ENCODE measurements around the gene CFP. TPM values are rescaled to one million over a fixed set of nuclear protein-coding genes. Genes with fewer than 3 reads are reported as not detected.
A peak's percentile ranks its signal among the peaks of the same experiment; 100 is the strongest.

The CFP gene
- total RNA-seq, 1 experiment from 2014 or later: 0.74 TPM

DNA sequence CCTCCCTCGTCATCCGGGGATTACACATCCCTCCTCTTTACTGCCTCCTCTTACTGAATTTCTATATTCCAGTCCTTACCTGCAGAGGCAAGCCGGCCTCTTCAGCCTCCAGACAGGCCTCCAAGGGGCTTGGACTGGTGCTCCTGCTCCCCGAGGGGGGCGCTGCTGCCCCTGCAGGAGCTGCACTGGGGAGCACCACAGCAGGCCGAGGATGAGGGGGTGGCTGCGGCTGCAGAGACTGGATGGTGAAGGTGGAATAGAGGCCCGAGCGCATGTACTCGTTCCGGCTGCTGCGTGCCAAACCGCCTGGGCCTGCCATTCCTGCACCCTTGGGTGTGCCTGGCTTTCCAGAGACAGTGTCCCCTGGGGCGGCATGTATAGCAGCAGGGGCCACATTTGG lies 9.1 kb upstream of the CFP start:
- DNase-seq (ENCODE audit: low read depth): no peak

GRCh38 chrX:47637546-47638195 lies 7.9 kb upstream of the CFP start:
- DNase-seq (ENCODE audit: low read depth): no peak

DNA sequence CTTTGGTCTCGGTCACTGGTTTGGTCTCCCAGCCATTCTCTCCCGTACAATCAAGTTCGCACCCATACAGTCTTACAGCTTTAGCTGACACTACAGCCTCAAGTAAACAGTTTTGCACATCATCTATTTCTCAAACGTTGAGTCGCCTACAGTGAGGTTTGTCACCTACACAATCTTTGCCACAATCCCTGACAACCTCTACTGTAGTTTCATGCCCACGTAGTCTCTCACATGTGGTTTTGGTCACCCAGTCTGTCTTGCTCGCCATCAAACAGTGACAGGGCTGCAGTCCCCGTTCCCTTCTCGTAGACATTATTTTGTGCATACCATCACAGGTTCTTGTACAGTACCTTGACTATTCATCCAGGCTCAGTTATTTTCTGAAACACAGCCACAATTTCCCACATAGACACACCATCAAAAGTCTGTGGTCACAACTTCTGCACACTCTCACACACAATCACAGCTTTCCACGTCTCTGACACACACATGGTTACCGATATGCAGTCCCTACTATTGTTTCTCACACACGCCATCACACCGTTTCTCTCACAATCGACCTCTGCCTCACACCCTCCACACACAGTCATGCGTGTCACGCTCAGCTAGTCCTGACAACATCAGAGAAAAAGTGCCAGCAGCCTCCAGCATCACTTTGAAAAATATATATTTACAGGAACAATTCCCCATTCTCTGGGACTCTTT lies 5.3 kb upstream of the CFP start:
- DNase-seq (ENCODE audit: low read depth): no peak

DNA sequence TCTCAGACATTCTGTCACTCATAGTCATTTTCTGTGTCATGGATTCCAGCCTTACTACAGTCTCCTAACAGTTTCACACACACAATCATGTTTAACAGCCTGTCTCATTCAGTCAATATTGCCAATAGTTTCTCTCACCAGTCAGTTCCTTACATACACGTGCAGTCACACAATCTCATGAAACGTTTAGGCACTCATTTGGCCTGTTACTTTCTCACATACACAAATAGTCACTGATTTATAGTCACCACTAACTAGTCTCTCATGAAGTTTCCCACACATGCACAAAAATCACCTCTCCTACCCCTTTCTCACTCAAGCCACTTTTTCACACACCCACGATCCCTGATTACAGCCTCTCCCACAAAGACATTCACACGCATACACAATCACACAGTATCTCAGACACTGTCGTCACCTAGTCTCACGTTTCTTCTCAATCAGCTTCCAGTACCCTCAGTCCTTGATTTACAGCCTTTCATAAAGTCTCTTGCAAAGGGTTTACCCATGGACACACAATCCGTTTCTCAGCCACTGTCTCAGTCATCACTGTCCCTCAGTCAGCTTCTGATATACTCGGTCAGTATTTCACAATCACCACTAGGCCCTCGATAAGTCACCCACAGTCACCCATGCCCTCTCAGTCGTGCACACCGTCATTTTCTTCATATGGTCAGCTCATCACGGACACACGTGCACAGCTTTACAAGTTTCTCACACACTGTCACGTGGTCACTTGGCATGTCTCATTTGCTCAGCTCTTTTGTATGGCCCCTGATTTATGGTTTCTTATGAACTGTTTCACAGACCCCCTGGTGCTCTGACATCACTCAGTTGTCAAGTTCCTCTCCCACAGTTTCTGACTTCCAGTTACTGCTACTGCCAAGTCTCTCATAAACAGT lies 4.2 kb upstream of the CFP start:
- DNase-seq (ENCODE audit: low read depth): no peak

DNA sequence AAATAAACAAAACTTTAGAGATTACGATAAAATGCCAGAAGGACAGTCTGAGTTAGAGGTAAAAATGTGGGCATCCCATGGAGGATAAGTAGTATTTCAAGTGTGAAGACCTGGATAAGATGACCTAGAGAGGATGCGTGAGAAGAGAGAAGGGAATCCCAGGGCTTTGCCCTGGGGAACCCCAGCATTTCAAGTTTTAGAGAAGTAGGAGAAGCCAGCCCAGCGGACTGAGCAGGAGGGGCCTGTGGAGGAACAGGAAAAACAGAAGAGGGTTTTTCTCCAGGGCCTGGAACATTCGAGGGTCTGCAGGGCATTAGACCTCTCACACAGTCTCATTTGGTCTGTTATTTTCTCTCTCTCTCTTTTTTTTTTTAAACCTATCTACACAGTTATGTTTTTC lies 2.9 kb upstream of the CFP start:
- no peak for DNase-seq (ENCODE audit: low read depth)

GRCh38 chrX:47631676-47632075 lies 1.9 kb upstream of the CFP start:
- DNase-seq (ENCODE audit: low read depth): no peak

- DNase-seq (ENCODE audit: low read depth): no peak
These were observed 748 bp downstream of the CFP start for GRCh38 chrX:47628982-47629381.

DNA sequence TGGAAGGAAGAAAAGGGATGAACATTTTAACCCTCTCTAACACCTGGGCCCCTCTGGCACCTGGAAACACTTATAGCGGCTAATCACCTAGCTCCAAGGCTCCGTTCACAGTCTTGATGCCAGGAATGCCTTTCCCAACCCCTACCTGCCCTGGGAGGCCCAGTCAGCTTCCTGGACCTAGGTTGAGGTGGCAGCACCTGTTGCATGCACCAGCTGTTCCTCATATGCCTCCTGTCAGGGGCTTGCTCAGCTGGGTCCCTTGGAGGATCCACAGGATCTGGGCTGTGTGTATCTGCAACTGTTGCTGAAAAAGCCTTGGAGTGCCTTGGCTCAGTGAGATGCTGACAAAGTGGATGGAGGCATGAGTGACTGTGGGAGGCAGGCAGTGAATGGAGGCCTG lies 4.4 kb downstream of the CFP start:
- no peak for DNase-seq (ENCODE audit: low read depth)

- peak; percentile 71 for DNase-seq (ENCODE audit: low read depth)
These were observed 6.1 kb downstream of the CFP start for GRCh38 chrX:47623540-47624027.

- DNase-seq (ENCODE audit: low read depth): no peak
These were observed 7.9 kb downstream of the CFP start for GRCh38 chrX:47621851-47622250.

DNA sequence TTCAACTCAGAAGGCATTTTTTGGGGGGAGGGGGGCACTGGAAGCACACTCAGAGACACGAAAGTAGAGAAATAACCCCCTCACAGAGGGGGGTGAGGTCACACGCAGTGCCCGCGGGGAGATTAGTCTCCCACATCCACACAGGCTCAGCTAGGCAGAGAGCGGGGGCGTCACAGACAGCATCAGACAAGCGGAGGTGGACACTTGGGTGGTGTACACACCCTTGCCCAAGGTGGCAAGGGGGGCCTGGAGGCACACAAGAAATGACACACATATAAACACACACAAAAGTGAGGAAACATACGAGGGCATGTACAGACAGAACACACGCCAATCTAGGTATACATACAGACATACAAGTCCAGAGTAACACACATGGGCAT lies 9.4 kb downstream of the CFP start:
- DNase-seq (ENCODE audit: low read depth): no peak

DNA sequence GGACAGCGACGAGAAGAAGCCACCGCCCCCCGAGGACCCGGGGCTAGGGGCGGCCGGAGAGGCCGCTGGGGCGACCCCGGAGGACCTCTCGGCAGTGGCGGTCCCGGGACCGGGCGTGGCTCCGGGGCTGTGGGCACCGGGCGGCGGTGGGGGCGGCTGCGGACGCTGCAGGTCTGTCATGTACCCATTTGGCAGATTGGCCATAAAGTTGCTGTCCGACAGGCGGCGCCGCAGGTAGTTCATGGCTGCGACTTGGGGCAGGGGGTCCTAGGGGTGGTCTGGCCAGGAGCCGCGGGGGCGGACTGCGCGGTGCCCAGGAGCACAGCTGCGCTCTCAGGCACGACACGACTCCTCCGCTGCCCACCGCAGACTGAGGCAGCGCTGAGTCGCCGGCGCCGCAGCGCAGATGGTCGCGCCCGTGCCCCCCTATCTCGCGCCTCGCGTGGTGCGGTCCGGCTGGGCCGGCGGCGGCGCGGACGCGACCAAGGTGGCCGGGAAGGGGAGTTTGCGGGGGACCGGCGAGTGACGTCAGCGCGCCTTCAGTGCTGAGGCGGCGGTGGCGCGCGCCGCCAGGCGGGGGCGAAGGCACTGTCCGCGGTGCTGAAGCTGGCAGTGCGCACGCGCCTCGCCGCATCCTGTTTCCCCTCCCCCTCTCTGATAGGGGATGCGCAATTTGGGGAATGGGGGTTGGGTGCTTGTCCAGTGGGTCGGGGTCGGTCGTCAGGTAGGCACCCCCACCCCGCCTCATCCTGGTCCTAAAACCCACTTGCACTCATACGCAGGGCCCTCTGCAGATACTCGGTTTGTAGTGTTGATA lies 10.0 kb downstream of the CFP start, which contains the start of gene SYN1:
Gene SYN1 (minus strand): TSS at position 372 of the 817 bp plus-strand sequence. CDS start 129 bp downstream, at position 243.
- DNase-seq (ENCODE audit: low read depth): peak; percentile 86

DNA sequence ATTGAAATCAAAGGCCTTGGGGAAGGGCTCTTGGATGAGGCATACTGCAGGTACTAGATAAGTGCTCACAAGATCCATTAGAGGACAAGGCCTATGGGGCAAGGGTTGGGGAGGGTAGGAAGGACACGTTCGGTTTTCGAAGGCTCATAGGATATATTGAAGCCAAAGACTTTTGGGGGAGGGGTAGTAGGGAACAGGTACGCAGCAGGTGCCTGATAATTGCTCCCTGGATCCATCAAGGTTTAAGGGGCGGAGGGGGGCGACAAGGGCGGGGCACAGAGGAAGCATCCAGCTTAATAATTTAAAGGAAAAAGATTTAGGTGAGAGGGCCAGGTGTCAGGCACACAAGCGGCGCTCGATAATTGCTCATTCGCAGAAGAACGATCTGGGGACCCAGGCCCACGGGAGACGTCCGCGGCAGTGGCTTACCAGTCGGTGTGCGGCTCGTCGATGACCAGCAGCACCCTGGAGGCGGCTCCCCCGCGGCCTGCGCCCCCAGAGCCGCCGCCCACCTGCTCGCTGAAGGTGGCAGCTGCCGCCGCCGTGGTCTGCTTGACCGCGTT lies 10.7 kb downstream of the CFP start:
- no peak for DNase-seq (ENCODE audit: low read depth)

DNA sequence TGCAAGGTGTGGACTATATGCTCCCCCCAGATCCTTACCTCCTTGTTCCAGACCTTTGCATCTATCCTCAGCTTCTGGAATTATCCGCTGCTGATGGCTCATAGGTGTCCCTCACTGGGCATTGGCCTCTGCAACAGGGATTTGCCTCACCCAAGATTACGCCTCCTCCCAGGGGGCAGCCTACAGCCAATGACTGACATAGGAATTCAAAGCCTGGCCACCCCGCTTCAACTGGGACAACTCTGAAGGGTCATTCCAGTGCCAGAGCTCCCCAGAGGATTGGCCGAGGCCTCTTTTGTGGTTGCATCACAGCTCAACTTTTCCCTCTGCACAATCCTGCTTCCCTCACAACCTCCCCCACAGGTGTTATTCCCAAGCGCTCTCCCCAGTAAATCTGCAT lies 15.1 kb downstream of the CFP start:
- DNase-seq (ENCODE audit: low read depth): no peak

DNA sequence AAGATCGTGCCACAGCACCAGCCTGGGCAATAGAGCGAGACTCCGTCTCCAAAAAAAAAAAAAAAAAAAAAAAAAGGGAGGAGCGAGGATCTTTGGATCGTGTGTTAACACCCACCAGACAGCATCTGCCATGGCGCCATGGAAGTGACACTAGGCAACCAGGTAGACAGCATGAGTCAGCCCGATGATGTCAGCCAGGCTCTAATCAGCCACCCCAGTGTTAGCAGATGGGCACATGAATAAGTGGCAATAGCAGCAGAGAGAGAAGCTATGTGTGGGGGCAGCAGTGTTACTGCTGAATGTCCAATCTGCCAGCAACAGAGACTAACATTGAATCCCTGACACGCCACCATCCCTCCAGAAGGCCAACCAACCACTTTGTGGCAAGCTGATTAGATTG lies 16.6 kb downstream of the CFP start:
- DNase-seq (ENCODE audit: low read depth): peak; percentile 20

DNA sequence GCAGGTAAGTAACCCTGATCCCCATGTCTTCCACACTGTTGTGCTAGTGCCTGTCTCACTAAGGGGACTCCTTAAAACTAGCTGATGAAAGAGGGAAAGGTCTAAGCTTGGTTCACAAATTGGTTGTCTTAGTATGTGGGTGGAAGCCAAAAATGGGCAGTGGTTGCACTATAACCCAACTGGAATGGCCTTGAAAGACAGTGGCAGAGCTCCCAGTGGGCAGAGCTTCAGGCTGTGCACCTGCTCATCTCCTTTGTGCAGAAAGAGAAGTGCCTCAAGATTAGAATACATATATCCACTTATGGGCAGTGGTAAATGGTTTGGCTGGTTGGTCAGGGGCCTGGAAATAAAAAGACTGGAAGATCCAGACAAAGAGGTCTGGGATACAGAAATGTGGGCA lies 17.3 kb downstream of the CFP start:
- no peak for DNase-seq (ENCODE audit: low read depth)

- no peak for DNase-seq (ENCODE audit: low read depth)
These were observed 17.8 kb downstream of the CFP start for GRCh38 chrX:47611926-47612325.

- DNase-seq (ENCODE audit: low read depth): no peak
These were observed 18.2 kb downstream of the CFP start for GRCh38 chrX:47611489-47611888.

DNA sequence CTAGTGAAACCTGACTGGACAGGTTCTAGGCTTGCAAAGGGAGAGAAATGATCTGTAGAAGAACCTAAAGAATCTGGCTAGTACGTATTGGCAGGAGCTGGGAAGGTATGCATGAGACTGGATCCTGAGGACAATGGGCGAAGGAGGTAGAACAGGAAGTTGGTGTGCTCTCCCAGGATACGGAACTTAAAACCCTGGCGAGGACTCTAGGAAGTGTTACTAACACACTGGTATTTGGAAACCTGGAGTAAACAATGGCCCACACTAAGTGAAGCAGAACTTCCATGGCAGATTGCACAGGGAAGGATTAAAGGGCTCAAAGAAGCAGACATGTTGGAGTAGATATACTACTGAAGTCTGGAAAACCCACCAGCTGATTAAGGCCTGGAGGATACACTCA lies 19.2 kb downstream of the CFP start:
- DNase-seq (ENCODE audit: low read depth): no peak

GRCh38 chrX:47608130-47608810 lies 21.5 kb downstream of the CFP start:
- no peak for DNase-seq (ENCODE audit: low read depth)

DNA sequence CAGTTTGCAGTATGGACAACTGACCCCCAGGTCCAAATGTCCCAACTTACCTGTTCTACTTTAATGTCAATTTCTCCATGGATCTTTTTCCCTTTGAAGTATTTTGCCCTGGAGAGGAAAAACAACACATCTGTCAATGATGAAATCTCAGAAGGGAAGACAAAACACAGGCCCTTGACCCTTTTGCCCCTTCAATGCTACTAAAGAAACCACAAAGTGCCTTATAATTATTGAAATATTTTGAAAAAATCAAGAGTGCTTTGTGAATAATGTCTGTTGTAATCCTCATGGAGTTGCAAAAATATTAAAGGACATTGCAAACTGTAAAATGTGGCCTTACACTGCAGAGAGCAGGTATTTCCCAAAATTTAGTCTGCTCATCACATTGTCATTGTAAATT lies 22.6 kb downstream of the CFP start:
- no peak for DNase-seq (ENCODE audit: low read depth)

All from Daoy (cell line).